ENCODE data around the gene RAI1. TPM values are rescaled to one million over a fixed set of nuclear protein-coding genes. Genes with fewer than 3 reads are reported as not detected.

The RAI1 gene
- total RNA-seq, 4 donors from 2014 or later = 19.4 to 38.2 (median 35.3) TPM

MicroRNAs within 50 kb of the gene (microRNA counts, 767-probe panel; counts per million panel counts)
- 0 to 358 counts per million in 2 donors for microRNA hsa-miR-33b-5p

Small RNA genes within 50 kb of the gene (microRNA-seq; reads per million reads assigned to microRNA genes)
- 4.1 to 9.1 reads per million in 2 donors for gene MIR33B (ENCODE audit: borderline number of aligned reads in 1 of 2, borderline replicate concordance in 2 of 2)
- gene MIR6777 (ENCODE audit: borderline number of aligned reads in 1 of 2, borderline replicate concordance in 2 of 2) = 0 to 0.68 reads per million in 2 donors

Other genes with a start within 250 kb of the RAI1 start
- gene MED9, start 204.5 kb upstream of the RAI1 start, total RNA-seq = 10 to 100 TPM; 14.8 to 29.3 (median 24.2) TPM
- gene RASD1, start 185.1 kb upstream of the RAI1 start, total RNA-seq = 10 to 100 TPM; 25.5 to 79.9 (median 40.6) TPM
- 10 to 100 TPM; 29.9 to 47.5 (median 44.3) TPM for gene PEMT, start 89.8 kb upstream of the RAI1 start, total RNA-seq
- gene SREBF1, start 155.5 kb downstream of the RAI1 start, total RNA-seq = 100 to 1,000 TPM in 2 of 4 donors, 10 to 100 TPM in 2; 54.3 to 146 (median 102) TPM

All from lower leg skin (tissue), 4 donors.